K562 (cell line): ENCODE measurements around the gene USP6.

Experiments used
- ARID4B ChIP-seq: sonication (generic); formaldehyde crosslinking; IDR thresholded peaks from 2 replicates; pipeline ENCODE4 v1.8.0; 2022; ENCODE audit warnings: mild to moderate bottlenecking, missing genetic modification reagents
- CREB1 ChIP-seq, 2 experiments: sonication (generic) in 1 of 2; formaldehyde crosslinking in 1 of 2; IDR thresholded peaks; 2 replicates each; pipeline versions ENCODE4 v1.6.1 to v1.8.0; 2012 to 2022; ENCODE audit warnings: inconsistent platforms in 1 of 2, mild to moderate bottlenecking in 1 of 2, missing genetic modification reagents in 1 of 2, moderate library complexity in 1 of 2
- EZH2 ChIP-seq: IDR thresholded peaks from 2 replicates; pipeline ENCODE4 v1.6.1; 2012; ENCODE audit warnings: low read depth, mild to moderate bottlenecking, inconsistent platforms, low read length, borderline replicate concordance
- PCBP2 ChIP-seq: fragments of 200-400 bp; formaldehyde crosslinking; IDR thresholded peaks from 2 replicates; pipeline ENCODE4 v1.6.1; 2018; ENCODE audit warnings: low read length, low read depth, mild to moderate bottlenecking, moderate library complexity; ENCODE audit not compliant: poor library complexity, severe bottlenecking
- POLR2A ChIP-seq: fragments of 450-650 bp; conservative IDR thresholded peaks from 2 replicates; pipeline ENCODE4 v1.6.1; 2016
- POLR2AphosphoS5 ChIP-seq: IDR thresholded peaks from 2 replicates; pipeline ENCODE4 v1.6.1; 2011; ENCODE audit warnings: mild to moderate bottlenecking, low read depth, low read length, moderate library complexity; ENCODE audit not compliant: control insufficient read depth, insufficient read depth
- SAFB ChIP-seq: fragments of 200-400 bp; formaldehyde crosslinking; IDR thresholded peaks from 2 replicates; pipeline ENCODE4 v1.6.1; 2017; ENCODE audit warnings: low read depth, low read length, borderline replicate concordance
- SMARCB1 ChIP-seq: IDR thresholded peaks from 2 replicates; pipeline ENCODE4 v1.6.1; 2011; ENCODE audit warnings: improper control_type of control experiment, low read depth; ENCODE audit not compliant: insufficient read length
- TCF7 ChIP-seq: sonication (generic); IDR thresholded peaks from 2 replicates; pipeline ENCODE4 v1.6.1; 2016; ENCODE audit warnings: antibody characterized with exemption, borderline replicate concordance
- THRA ChIP-seq: fragments of 450-650 bp; IDR thresholded peaks from 2 replicates; pipeline ENCODE4 v1.6.1; 2017; ENCODE audit warnings: mild to moderate bottlenecking, moderate library complexity
- ZBTB33 ChIP-seq: sonication (generic); formaldehyde crosslinking; IDR thresholded peaks from 2 replicates; pipeline ENCODE4 v1.8.1; 2023; ENCODE audit warnings: mild to moderate bottlenecking, missing genetic modification reagents
- ZBTB49 ChIP-seq: sonication (generic); formaldehyde crosslinking; IDR thresholded peaks from 2 replicates; pipeline ENCODE4 v1.8.0; 2022; ENCODE audit warnings: missing genetic modification reagents, mild to moderate bottlenecking, borderline replicate concordance
- ZNF184 ChIP-seq: sonication (generic); formaldehyde crosslinking; IDR thresholded peaks from 2 replicates; pipeline ENCODE4 v1.5.0; 2020; ENCODE audit warnings: missing genetic modification reagents

GRCh38 chr17:5164436-5164835 lies 48.6 kb downstream of the USP6 start:
- TF ChIP-seq SMARCB1 (no peak), SAFB (no peak), POLR2AphosphoS5 (no peak), ARID4B (CRISPR knock-in tag) (no peak), ZBTB49 (no peak), EZH2 (no peak), ZNF184 (CRISPR knock-in tag) (no peak), PCBP2 (no peak), ZBTB33 (no peak), CREB1 (IDR thresholded peaks at IDR 0.05) (no peak), CREB1 (CRISPR knock-in tag; IDR thresholded peaks at IDR 0.05) (no peak), THRA (no peak), POLR2A (no peak), TCF7 (no peak)
